BE2C (cell line): ENCODE data around the gene ALS2.

Source experiments
- DNase-seq: peaks from one replicate; pipeline ENCODE4 v3.0.0-alpha.2; 2020
- H3K27me3 ChIP-seq: fragments of 250-450 bp; sonication (Bioruptor Pico); 2 replicates; pipeline ENCODE4 v1.5.1; 2020; ENCODE audit warnings: mild to moderate bottlenecking
- H3K36me3 ChIP-seq: fragments of 250-450 bp; sonication (Bioruptor Pico); 2 replicates; pipeline ENCODE4 v1.5.1; 2020; ENCODE audit warnings: mild to moderate bottlenecking
- H3K4me1 ChIP-seq: fragments of 250-450 bp; sonication (Bioruptor Pico); 2 replicates; pipeline ENCODE4 v1.5.1; 2020
- H3K4me3 ChIP-seq: 2 replicates; pipeline ENCODE4 v1.5.1; 2011; ENCODE audit warnings: low read depth, low read length
- H3K9me3 ChIP-seq: fragments of 250-450 bp; sonication (Bioruptor Pico); 2 replicates; pipeline ENCODE4 v1.5.1; 2020
- CTCF ChIP-seq: IDR thresholded peaks from 2 replicates; pipeline ENCODE4 v1.5.1; 2012; ENCODE audit warnings: mild to moderate bottlenecking, low read depth, low read length

Gene ALS2

GRCh38 chr2:201660293-201660895 is 120.3 kb downstream of the ALS2 start:
- no peaks in the 10 kb centered on the region for H3K36me3 ChIP-seq
- no peak for TF ChIP-seq CTCF
- no peak for DNase-seq
- no peaks in the 10 kb centered on the region for H3K9me3 ChIP-seq
- no peak overlapping the region for H3K4me3 ChIP-seq
- no peaks in the 10 kb centered on the region for H3K4me1 ChIP-seq
- no peaks in the 10 kb centered on the region for H3K27me3 ChIP-seq

DNA sequence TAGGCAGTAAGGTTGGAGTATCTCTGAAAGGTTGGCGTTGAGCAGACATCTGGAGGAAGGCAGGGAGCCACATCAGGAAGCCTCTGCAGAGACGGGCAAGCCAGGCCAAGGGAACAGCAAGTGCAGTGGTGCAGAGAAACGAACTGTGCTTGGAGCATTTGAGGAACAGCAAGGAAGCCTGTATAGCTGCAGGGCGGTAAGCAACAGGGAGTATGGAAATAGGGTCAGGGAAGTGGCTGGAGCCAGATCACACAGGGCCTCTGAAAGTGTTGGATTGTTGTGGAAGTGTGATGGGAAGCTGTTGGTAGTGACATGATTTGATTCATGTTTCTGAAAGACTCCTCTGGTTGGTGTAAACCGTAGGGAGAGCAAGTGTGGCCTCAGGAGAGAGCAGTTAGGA is 124.0 kb downstream of the ALS2 start:
- Histone ChIP-seq H3K27me3 (no peaks in the 10 kb centered on the region), H3K4me1 (no peaks in the 10 kb centered on the region), H3K9me3 (no peaks in the 10 kb centered on the region), H3K4me3 (no peak overlapping the region), H3K36me3 (no peaks in the 10 kb centered on the region)
- no peak for DNase-seq
- no peak for TF ChIP-seq CTCF

GRCh38 chr2:201656102-201656501 is 124.6 kb downstream of the ALS2 start:
- Histone ChIP-seq H3K9me3 (no peaks in the 10 kb centered on the region), H3K27me3 (no peaks in the 10 kb centered on the region), H3K4me3 (no peak overlapping the region), H3K36me3 (no peaks in the 10 kb centered on the region), H3K4me1 (no peaks in the 10 kb centered on the region)
- no peak for TF ChIP-seq CTCF
- no peak for DNase-seq

DNA sequence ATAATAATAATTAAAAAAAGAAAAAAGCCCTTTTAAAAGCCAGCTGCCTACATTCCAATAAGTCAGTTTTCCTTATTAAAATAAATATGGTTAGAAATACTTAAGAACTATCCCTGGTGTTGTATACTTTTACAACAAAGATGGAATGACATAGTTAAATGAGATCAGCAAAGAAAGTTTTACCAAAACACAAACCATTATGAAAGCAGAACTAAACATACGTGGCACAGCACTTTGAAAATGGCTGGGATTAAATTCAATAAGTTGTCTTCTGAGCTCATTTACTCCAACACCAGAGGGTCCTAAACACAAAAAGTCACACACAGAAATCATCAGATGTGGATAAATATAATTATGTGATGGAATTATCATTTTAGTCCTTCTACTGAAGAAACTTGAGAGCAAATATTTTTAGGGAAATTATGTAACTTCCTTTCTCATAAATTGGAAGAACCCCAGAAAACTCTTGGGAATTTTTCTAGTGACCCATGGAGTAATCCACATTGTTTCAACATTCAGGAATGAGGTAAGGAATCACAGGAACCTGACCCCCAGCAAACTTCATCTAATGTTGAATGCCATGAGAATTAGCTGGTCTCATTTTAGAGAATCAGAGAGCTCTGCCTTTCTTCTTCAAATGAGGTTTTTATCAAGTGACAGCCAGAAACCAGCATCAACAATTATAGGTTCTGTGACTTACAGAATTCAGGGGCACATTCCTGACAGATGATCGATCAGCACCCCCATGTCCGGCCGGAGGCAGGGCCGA is 125.9 kb downstream of the ALS2 start:
- Histone ChIP-seq H3K4me1 (no peaks in the 10 kb centered on the region), H3K36me3 (no peaks in the 10 kb centered on the region), H3K27me3 (no peaks in the 10 kb centered on the region), H3K9me3 (no peaks in the 10 kb centered on the region), H3K4me3 (no peak overlapping the region)
- no peak for TF ChIP-seq CTCF
- DNase-seq: no peak

- H3K4me1 ChIP-seq: no peaks in the 10 kb centered on the region
- no peak for TF ChIP-seq CTCF
- no peaks in the 10 kb centered on the region for H3K36me3 ChIP-seq
- H3K27me3 ChIP-seq: no peaks in the 10 kb centered on the region
- no peak for DNase-seq
- H3K9me3 ChIP-seq: no peaks in the 10 kb centered on the region
- no peak overlapping the region for H3K4me3 ChIP-seq
Measured at GRCh38 chr2:201653221-201653620, 127.5 kb downstream of the ALS2 start.
